Kidney epithelial cell (primary cell): Measurements from ENCODE around the gene ZIC2. TPM values are rescaled to one million over a fixed set of nuclear protein-coding genes. Genes with fewer than 3 reads are reported as not detected.

ENCODE experiments used
- DNase-seq: peaks from one replicate; pipeline ENCODE4 v3.0.0-alpha.2; 2010; ENCODE audit warnings: low read depth
- H3K27me3 ChIP-seq: 2 replicates; pipeline ENCODE4 v1.6.0; 2011; ENCODE audit warnings: low read length; ENCODE audit not compliant: control insufficient read depth, insufficient read depth
- H3K36me3 ChIP-seq: 2 replicates; pipeline ENCODE4 v1.5.1; 2011; ENCODE audit warnings: low read length; ENCODE audit not compliant: control insufficient read depth, insufficient read depth
- H3K4me3 ChIP-seq: 2 replicates; pipeline ENCODE4 v1.5.1; 2011; ENCODE audit warnings: low read depth, mild to moderate bottlenecking, control low read depth, low read length
- total RNA-seq: library from RNA; depleted of rRNA; stranded (reverse); fragments of >200 nt; gene quantifications from 2 replicates; pipeline ENCODE4 v1.2.3, GENCODE V29; 2015
- TF ChIP-seq, protein P1 (sequence below): IDR thresholded peaks from 2 replicates; pipeline ENCODE4 v1.5.1; 2011; ENCODE audit warnings: mild to moderate bottlenecking, moderate library complexity, low read length, control low read depth, inconsistent platforms; ENCODE audit not compliant: insufficient read depth, poor library complexity, severe bottlenecking

The ZIC2 gene
- total RNA-seq, 1 donor from 2014 or later = not detected

DNA sequence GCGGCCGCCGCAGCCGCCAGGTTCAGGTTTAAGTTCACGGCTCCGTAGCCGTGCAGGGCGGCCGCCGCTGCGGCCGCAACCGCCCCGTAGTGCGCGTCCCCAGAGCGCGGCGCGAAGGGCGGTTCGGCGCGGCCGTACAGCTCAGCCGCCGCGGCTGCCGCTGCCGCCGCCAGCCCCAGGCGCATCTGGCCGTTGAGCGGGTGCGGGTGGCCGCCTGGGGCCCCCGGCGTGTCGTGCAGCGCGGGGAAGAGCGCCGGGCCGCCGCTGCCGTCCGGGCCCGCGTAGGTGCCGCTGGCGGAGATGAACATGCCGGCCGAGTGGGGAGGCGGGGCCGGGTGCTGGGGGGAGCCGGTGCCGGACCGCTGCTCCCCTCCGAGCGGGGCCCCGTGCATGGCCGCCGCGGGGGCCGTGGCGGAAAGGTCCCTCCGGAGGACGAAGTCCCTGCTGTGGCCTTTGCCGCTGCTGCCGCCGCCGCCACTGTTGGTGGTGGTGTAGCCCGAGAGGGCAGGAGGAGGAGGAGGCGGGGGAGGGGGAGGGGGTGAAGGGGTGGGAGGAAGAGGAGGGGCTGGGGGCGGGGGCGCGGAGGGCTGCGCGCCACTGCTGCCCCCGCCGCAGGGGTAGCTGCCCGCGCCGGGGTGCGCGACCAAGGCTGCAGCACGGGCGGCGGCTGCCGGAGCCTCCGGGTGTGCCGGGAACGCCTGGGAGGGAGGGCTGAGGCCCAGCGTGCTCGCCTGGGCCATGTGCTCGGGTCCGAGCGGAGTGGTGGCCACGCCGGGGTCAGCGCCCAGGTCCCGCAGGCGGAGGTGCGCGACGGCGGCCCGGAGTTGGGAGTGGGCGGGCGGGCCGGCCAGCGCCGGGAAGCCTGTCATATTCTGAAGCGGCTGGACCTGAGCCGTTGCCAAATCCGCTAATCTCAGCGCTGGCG lies 10.7 kb upstream of the ZIC2 start:
- H3K27me3 ChIP-seq = peaks cover 78% of the 10 kb centered on the region
- no peaks in the 10 kb centered on the region for H3K36me3 ChIP-seq
- H3K4me3 ChIP-seq = no peak overlapping the region
- TF ChIP-seq, protein P1, sequence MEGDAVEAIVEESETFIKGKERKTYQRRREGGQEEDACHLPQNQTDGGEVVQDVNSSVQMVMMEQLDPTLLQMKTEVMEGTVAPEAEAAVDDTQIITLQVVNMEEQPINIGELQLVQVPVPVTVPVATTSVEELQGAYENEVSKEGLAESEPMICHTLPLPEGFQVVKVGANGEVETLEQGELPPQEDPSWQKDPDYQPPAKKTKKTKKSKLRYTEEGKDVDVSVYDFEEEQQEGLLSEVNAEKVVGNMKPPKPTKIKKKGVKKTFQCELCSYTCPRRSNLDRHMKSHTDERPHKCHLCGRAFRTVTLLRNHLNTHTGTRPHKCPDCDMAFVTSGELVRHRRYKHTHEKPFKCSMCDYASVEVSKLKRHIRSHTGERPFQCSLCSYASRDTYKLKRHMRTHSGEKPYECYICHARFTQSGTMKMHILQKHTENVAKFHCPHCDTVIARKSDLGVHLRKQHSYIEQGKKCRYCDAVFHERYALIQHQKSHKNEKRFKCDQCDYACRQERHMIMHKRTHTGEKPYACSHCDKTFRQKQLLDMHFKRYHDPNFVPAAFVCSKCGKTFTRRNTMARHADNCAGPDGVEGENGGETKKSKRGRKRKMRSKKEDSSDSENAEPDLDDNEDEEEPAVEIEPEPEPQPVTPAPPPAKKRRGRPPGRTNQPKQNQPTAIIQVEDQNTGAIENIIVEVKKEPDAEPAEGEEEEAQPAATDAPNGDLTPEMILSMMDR = no peak
- DNase-seq = no peak

GRCh38 chr13:99971576-99972189 lies 9.9 kb upstream of the ZIC2 start, which contains the start of gene ZIC5:
ZIC5 (minus strand) TSS chr13:99971767; CDS start chr13:99971603, 164 bp downstream.
- H3K36me3 ChIP-seq = no peaks in the 10 kb centered on the region
- DNase-seq = no peak
- H3K27me3 ChIP-seq = peaks cover 74% of the 10 kb centered on the region
- TF ChIP-seq, protein P1 = no peak
- H3K4me3 ChIP-seq = no peak within 1 kb of the TSS

- Histone ChIP-seq H3K4me3 (no peak overlapping the region), H3K36me3 (no peaks in the 10 kb centered on the region), H3K27me3 (peaks cover 74% of the 10 kb centered on the region)
- no peak for DNase-seq
- TF ChIP-seq, protein P1 = no peak
These were observed 9.3 kb upstream of the ZIC2 start for GRCh38 chr13:99972190-99972731.

- TF ChIP-seq, protein P1 = no peak
These were observed 8.3 kb upstream of the ZIC2 start for GRCh38 chr13:99973163-99973807.

GRCh38 chr13:99973808-99974185 lies 7.8 kb upstream of the ZIC2 start:
- DNase-seq = no peak
- Histone ChIP-seq H3K27me3 (peaks cover 74% of the 10 kb centered on the region), H3K4me3 (no peak overlapping the region), H3K36me3 (no peaks in the 10 kb centered on the region)
- TF ChIP-seq, protein P1 = no peak

More at GRCh38 chr13:99973163-99973807, 8.3 kb upstream of the ZIC2 start:
- Histone ChIP-seq H3K27me3 (peaks cover 74% of the 10 kb centered on the region), H3K4me3 (no peak overlapping the region), H3K36me3 (no peaks in the 10 kb centered on the region)
- DNase-seq = no peak
